ENCODE results near the gene THAP12.

DNA sequence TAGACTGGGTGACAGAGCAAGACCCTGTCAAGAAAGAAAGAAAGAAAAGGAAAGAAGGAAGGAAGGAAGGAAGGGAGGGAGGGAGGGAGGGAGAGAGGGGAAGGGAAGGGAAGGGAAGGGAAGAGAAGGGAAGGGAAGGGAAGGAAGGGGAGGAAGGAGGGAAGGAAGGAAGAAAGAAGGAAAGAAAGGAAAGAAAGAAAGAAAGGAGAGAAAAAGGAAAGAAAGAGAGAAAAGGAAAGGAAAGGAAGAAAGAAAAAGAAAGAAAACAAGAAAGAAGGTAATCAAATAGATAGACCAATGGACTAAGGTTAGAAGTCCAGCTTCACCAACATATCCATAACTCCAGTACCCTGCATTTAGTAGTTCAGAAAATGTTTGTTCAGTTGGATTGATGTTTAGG lies 45.7 kb upstream of the THAP12 start:
- TF ChIP-seq, protein P1, sequence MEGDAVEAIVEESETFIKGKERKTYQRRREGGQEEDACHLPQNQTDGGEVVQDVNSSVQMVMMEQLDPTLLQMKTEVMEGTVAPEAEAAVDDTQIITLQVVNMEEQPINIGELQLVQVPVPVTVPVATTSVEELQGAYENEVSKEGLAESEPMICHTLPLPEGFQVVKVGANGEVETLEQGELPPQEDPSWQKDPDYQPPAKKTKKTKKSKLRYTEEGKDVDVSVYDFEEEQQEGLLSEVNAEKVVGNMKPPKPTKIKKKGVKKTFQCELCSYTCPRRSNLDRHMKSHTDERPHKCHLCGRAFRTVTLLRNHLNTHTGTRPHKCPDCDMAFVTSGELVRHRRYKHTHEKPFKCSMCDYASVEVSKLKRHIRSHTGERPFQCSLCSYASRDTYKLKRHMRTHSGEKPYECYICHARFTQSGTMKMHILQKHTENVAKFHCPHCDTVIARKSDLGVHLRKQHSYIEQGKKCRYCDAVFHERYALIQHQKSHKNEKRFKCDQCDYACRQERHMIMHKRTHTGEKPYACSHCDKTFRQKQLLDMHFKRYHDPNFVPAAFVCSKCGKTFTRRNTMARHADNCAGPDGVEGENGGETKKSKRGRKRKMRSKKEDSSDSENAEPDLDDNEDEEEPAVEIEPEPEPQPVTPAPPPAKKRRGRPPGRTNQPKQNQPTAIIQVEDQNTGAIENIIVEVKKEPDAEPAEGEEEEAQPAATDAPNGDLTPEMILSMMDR (conservative IDR thresholded peaks at IDR 0.05 in 1 of 2, IDR thresholded peaks at IDR 0.05 in 1 of 2; ENCODE audit: low read depth in 1 of 2, low read length in 2 of 2), result no peak
- TF ChIP-seq EZH2 (IDR thresholded peaks at IDR 0.05; ENCODE audit: low read length, missing control alignments), result no peak

Data from fibroblast of lung (primary cell).